NCI-H446 (cell line): ENCODE data around the gene MGST2.

ENCODE experiments used
- DNase-seq, 2 experiments: peaks; one replicate each; lab custom pipeline; 2025; lab: John Stamatoyannopoulos, UW

The MGST2 gene

GRCh38 chr4:139643042-139643895, 22.4 kb upstream of the MGST2 start:
- DNase-seq, result no peak

DNA sequence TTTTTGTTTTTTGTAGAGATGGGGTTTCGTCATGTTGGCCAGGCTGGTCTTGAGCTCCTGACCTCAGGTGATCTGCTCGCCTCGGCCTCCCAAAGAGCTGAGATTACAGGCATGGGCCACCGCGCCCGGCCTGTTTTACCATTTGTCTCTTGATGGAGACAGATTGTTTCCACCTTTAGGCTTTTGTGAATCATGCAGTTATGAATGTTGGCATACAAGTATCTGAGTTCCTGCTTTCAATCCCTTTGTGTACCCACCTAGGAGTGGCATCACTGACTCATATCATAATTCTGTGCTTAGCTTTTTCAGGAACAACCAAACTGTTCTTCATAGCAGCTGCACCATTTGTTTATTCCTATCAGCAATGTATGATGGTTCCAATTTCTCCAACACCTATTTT, 20.2 kb upstream of the MGST2 start:
- no peak for DNase-seq

DNA sequence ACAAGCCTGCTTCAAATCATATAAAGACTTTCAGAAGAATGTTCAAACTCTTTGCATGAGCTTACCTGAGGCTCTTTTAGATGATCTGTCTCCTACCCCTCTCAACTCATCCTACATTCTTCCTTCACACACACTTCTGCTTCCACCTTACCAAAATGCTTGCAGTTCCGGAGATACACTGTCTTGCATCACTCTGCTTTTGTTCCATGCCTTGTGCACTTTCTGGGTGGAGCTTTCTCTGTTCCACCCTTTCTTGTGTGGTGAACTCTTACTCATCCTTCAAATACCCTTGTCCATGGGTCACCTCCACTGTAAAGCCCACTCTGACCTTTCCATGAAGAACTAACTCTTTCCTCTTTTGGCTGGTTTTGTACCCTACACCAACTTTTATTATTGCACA, 18.4 kb upstream of the MGST2 start:
- DNase-seq, result no peak

DNA sequence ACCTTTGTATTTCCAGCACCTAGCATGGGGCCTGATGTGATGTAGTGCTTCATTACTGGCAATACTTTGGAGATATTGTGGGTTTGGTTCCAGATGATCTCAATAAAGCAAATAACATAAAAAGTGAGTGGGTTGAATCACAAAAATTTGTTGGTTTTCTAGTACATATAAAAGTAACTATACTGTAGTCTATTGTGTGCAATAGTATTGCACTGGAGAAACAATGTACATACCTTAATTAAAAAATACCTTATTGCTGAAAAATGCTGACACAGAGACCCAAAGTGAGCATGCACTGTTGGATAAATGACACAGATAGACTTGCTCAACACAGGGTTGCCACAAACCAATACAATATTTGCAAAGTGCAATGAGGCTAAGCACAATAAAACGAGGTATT, 17.7 kb upstream of the MGST2 start:
- no peak for DNase-seq

GRCh38 chr4:139651282-139652194, 14.1 kb upstream of the MGST2 start:
- DNase-seq, result peak; percentile 82 to 83

DNA sequence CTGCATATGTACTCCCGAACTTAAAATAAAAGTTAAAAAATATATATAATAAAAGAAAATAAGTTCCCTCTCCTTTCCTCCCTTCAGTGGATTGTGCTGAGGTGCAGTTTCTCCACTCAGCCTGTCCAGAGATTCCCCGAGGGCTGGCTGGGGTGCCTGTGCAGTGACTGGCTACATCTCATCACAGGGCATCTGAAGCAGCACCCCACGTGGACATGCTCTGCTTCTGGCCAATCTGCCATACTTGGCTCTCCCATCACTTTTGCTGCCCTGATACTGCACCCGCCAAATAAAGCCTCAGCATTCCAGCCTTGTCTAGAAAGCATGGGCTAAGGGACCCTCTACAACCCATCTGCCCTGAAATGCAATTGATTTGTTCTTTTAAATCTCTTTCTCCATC, 11.1 kb upstream of the MGST2 start:
- DNase-seq, result peak in 1 of 2 experiments; percentile 10

GRCh38 chr4:139655116-139655515, 10.5 kb upstream of the MGST2 start:
- DNase-seq, result peak; percentile 26 to 61

GRCh38 chr4:139656614-139657486, 8.8 kb upstream of the MGST2 start:
- peak; percentile 37 to 80 for DNase-seq

GRCh38 chr4:139658185-139658584, 7.4 kb upstream of the MGST2 start:
- no peak for DNase-seq

DNA sequence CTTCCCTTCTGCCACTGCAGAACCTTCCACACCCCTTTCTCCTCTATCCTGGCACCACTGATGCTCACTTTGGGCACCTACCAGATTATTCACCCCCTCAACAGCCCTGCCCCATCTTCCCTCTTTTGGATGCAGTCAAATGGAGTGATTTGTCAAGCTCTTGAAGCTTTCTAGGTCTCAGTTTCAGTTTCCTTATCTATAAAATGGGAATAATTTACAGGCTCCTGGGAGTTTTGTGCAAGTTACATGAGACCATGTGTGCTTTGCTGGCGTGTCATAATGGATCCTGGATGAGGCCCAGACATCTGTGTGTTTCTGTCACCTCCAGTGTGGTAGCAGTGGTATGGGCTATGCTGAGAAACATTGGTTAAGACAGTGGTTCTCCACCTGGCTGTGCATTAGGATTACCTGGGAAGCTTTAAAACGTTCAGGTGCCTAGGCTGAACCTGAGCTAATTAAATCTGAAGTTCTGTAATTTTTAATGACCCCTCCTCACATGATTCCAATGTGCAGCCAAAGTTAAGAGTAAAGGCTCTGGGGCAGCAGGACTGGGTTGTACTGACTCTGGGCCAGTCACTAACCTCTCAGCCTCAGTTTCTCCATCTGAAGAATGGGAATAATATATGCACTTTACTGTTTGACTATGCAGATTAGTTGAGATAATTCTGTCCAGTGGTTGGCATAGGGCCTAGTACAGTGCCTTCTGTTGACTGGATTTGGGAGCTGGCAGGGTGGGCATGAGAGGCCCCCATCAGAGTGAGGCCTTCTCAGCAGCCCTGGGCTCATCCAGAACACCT, 6.8 kb upstream of the MGST2 start:
- DNase-seq, result no peak

DNA sequence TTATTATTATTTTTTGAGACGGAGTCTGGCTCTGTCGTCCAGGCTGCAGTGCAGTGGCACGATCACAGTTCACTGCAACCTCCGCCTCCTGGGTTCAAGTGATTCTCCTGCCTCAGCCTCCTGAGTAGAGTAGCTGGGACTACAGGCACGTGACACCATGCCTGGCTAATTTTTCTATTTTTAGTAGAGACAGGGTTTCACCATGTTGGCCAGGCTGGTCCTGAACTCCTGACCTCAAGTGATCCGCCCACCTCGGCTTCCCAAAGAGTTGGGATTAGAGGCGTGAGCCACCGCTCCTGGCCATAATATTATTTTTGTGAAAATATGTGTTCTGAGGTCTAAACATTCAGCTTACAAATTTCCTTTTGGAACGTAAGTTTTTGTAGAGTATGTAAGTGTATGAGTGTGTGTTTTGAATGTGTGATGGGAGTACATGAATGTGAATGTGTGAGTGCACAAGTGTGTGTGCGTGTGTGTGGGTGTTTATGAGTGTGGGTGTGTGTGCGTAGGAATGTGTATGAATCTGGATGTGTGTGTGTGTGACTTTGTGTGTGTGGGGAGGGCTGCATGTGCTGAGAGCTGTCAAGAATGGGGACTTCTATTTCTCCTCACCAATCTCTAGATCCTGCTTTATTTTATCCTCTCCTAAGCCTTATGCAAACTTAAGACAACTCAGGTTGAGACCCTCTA, 5.7 kb upstream of the MGST2 start:
- DNase-seq, result no peak

DNA sequence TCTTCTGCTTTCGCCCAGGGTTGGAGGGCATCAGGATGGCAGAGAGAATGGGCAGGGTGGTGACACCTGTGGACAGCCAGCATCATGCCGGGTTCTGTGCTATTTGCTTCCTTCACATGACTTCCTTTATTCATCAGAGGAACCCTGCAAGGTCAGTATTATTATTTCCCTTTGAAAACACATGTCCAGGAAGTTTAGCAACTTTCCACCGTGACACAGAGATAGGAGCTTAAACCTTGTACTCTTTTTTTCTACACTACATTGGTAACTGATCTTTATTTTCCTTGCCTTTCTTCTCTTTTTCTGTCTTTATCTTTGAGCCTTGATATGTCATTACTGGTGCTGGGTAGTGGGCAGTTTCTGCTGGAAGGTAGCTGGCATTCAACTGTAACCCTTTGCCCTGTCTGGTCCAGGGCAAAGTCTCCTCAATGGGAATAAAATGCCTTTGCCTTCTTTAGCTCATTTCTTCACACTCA, 5.0 kb upstream of the MGST2 start:
- DNase-seq, result no peak

- DNase-seq, result no peak
Observed at GRCh38 chr4:139663561-139664138, 2.0 kb upstream of the MGST2 start.

GRCh38 chr4:139664442-139664841, 1.2 kb upstream of the MGST2 start:
- DNase-seq, result no peak

DNA sequence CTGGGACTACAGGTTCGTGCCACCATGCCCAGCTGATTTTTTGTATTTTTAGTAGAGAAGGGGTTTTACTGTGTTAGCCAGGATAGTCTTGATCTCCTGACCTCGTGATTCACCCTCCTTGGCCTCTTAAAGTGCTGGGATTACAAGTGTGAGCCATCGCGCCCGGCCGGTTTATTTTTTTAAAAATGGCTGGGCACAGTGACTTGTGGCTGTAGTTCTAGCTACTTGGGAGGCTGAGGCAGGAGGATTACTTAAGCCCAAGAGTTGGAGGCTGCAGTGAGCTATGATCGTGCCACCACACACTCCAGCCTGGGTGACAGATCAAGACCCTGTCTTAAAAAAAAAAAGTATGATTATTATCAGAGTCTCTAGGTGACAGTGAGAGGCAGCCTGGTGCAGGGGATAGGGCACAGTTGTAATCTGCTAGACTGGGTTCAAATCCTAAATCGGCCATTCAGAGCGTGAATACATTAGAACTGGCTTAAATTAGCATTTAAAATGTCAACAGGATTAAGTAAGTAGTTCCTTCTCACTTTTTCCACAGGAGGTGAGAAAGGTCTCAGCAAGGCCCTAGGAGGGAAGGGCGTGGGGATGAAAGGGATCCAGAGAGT, 435 bp upstream of the MGST2 start:
- DNase-seq, result no peak

DNA sequence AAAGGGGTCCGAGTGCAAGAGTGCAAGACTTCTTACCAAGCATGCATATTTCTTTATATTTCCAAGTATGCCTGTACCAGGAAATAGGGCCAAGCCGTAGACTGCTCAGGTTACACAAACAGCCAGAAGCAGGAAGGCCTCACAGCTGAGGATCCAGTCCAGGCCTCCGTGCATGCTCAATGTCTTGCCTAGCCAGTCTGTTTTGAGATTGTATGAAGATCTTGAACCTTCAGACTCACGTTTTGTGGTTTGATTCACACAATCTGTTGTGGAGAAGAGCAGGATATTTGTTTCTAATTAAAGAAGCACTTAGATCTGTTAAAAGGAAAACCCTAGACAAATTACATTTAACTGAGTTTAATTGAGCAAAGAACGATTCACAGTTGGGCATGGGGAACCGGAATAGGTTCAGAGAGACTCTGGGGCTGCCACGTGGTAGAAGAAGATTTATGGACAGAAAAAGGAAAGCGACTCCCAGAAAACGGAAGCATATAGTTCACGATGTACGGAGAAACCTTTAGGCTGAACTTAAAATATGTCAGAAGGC, 1.2 kb downstream of the MGST2 start:
- DNase-seq, result peak; percentile 23 to 66

- DNase-seq, result no peak
Observed at GRCh38 chr4:139668036-139668435, 2.4 kb downstream of the MGST2 start.

DNA sequence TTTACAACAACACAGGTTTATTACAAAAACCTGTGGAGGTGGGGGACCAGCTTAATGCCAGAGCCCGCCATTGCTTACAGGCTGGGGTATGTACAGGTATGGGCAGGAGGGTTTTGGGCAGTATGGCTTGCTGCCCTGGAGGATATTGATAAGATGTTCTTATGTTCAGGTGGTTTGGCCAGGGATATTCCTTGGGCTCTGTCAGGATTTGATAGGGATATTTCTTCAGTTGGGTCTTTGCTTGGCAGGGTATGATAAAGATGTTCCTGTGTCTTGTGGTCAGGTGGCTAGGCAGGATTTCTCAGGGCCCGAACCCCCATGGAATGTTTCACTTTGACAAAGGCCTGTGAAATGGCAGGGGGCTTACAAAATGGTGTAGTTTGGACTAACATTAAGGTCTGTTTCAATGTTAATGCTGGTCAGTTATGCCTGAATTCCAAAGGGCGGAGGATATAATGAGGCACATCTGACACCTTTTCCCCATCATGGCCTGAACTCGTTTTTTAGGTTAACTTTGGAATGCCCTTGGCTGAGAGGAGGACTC, 3.1 kb downstream of the MGST2 start:
- DNase-seq, result no peak

DNA sequence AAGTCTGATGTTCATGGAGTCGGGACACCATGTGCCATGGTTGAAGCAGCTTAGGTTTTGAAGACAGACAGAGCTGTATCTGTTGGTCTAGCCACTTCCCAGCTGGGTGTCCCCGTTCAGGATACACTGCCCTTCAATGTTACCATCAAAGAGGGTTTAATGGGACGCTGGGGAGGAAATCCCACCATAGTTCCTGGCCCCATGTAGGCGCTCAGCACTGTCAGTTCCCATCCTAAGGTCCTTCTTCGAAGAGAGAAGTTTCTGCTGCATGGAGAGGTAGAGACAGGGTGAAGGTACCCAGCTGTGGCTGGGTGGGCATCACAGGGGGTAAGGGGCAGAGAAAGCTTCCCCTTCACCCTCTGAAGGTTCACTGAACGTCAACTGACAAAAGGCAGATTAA, 3.7 kb downstream of the MGST2 start:
- DNase-seq, result no peak
